Mucosa of stomach (tissue), 1 donor: ENCODE results near the gene OR5AC2.

Experiments
- H3K27me3 ChIP-seq: one replicate; pipeline ENCODE4 v1.7.0; 2013; ENCODE audit warnings: mild to moderate bottlenecking, low read length; ENCODE audit not compliant: control insufficient read depth, insufficient read depth
- H3K36me3 ChIP-seq: one replicate; pipeline ENCODE4 v1.7.0; 2013; ENCODE audit warnings: low read length; ENCODE audit not compliant: control insufficient read depth, insufficient read depth
- H3K4me1 ChIP-seq: one replicate; pipeline ENCODE4 v1.7.0; 2013; ENCODE audit warnings: mild to moderate bottlenecking, low read length; ENCODE audit not compliant: control insufficient read depth, insufficient read depth
- H3K4me3 ChIP-seq: one replicate; pipeline ENCODE4 v1.7.0; 2013; ENCODE audit warnings: low read length
- H3K9ac ChIP-seq: one replicate; pipeline ENCODE4 v1.7.0; 2013; ENCODE audit warnings: mild to moderate bottlenecking, low read length, moderate library complexity
- H3K9me3 ChIP-seq: one replicate; pipeline ENCODE4 v1.7.0; 2013; ENCODE audit warnings: mild to moderate bottlenecking, low read length, moderate library complexity; ENCODE audit not compliant: control insufficient read depth
- donor health status: Pancreatic carcinoma.

Gene OR5AC2

DNA sequence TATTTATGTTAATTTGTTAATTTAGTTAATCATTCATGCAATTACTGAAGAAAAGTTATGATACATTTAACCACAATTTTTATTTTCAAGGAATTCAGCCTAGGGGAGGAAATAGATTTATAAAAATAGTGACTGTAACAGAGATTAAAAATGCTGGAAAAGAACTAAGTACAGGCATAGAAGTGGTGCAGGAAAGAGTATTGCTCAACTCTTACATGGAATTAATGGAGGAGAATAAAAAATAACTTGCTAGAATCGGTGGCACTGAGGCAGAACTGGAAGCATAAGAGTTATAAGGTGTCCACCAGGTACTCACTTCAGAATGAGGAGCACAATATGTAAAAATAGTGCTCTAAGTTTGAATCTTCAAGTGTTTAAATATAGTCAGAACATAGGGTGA lies 13.5 kb upstream of the OR5AC2 start:
- H3K27me3 ChIP-seq, result no peaks in the 10 kb centered on the region
- H3K9ac ChIP-seq, result no peak overlapping the region
- H3K36me3 ChIP-seq, result no peaks in the 10 kb centered on the region
- no peaks in the 10 kb centered on the region for H3K9me3 ChIP-seq
- no peaks in the 10 kb centered on the region for H3K4me1 ChIP-seq
- no peak overlapping the region for H3K4me3 ChIP-seq

DNA sequence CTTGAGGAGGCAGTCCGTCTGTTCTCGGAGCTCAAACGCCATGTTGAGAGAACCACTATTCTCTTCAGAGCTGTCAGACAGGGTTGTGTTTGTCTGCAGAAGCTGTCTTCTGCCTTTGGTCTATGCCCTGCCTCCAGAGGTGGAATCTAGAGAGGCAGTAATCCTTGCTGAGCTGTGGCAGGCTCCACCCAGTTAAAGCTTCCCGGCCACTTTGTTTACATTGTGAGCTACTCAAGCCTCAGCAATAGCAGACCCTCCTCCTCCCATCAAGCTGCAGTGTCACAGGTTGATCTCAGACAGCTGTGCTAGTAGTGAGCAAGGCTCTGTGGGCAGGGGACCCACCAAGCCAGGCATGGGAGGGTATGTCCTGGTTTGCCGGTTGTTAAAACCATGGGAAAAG lies 8.9 kb downstream of the OR5AC2 start:
- H3K27me3 ChIP-seq, result no peaks in the 10 kb centered on the region

DNA sequence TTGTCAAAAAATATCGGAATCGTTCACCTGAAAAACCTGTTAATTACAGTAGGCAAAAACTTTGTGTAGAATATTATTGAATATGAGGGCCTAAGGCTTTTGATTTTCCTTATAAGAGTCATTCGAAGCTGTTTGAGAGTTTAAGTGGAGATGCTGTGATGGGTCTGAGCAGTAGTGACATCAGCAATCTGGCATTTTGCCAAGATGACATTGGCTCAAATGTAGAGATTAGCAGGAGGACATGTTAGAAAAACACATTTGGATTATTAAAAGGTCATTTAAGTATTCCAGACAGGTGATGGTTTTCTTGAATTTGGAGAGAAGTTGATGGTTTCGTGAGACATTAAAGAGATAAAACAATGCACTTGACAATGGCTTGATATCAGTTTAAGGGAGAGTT lies 12.9 kb downstream of the OR5AC2 start:
- H3K4me3 ChIP-seq, result no peak overlapping the region
- no peaks in the 10 kb centered on the region for H3K4me1 ChIP-seq
- no peaks in the 10 kb centered on the region for H3K9me3 ChIP-seq
- no peaks in the 10 kb centered on the region for H3K36me3 ChIP-seq
- H3K27me3 ChIP-seq, result no peaks in the 10 kb centered on the region
- H3K9ac ChIP-seq, result no peak overlapping the region

More for the DNA sequence above, 8.9 kb downstream of the OR5AC2 start:
- Histone ChIP-seq H3K9ac (no peak overlapping the region), H3K36me3 (no peaks in the 10 kb centered on the region), H3K4me3 (no peak overlapping the region), H3K4me1 (no peaks in the 10 kb centered on the region), H3K9me3 (no peaks in the 10 kb centered on the region)

GRCh38 chr3:98108162-98108561 lies 21.2 kb downstream of the OR5AC2 start:
- Histone ChIP-seq H3K9ac (no peak overlapping the region), H3K4me3 (no peak overlapping the region), H3K9me3 (no peaks in the 10 kb centered on the region), H3K36me3 (no peaks in the 10 kb centered on the region), H3K27me3 (no peaks in the 10 kb centered on the region), H3K4me1 (no peaks in the 10 kb centered on the region)

DNA sequence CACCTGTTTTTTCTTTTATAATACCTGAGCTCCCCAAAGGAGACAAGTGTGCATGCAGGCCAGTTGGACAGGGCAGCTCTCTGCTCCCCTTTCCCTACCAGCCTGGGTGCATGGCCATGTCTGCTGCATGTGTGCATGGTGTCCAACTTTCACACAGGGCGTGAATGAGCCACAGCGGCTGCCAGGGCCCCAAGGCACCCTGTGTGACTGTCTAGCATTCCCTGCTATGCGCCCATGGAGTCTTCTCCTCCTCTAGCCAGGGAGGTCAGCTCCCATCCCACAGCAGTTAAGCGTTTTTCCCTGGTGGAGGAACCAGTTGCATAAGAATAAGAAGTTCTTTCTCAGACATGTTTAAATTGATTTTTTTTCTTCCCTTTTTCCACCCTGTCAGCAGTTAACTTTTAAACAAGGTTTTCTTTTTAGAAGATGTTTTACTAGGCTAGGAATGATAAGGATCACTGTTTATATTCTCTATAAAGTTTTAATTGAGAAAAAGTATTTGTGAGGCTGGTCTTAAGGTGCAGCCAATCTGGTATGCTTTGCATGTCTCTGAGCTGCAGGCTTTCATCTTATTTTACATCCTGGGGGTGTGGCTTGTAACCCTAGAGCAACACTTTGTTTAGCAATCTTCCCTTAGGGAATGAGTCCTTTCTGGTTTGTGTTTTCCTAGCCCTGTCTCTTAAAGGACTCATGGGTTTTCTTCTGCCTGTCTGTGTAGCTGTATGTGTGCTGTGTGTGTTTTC lies 23.0 kb downstream of the OR5AC2 start:
- H3K9ac ChIP-seq, result no peak overlapping the region
- H3K4me1 ChIP-seq, result no peaks in the 10 kb centered on the region
- no peak overlapping the region for H3K4me3 ChIP-seq
- no peaks in the 10 kb centered on the region for H3K36me3 ChIP-seq
- H3K27me3 ChIP-seq, result no peaks in the 10 kb centered on the region
- H3K9me3 ChIP-seq, result no peaks in the 10 kb centered on the region

GRCh38 chr3:98110550-98110908 lies 23.6 kb downstream of the OR5AC2 start:
- H3K4me3 ChIP-seq, result no peak overlapping the region
- no peaks in the 10 kb centered on the region for H3K9me3 ChIP-seq
- no peaks in the 10 kb centered on the region for H3K27me3 ChIP-seq
- no peak overlapping the region for H3K9ac ChIP-seq
- no peaks in the 10 kb centered on the region for H3K4me1 ChIP-seq
- no peaks in the 10 kb centered on the region for H3K36me3 ChIP-seq

GRCh38 chr3:98114264-98114663 lies 27.3 kb downstream of the OR5AC2 start:
- Histone ChIP-seq H3K4me3 (no peak overlapping the region), H3K4me1 (no peaks in the 10 kb centered on the region), H3K36me3 (no peaks in the 10 kb centered on the region), H3K27me3 (no peaks in the 10 kb centered on the region), H3K9ac (no peak overlapping the region), H3K9me3 (no peaks in the 10 kb centered on the region)

- H3K36me3 ChIP-seq, result no peaks in the 10 kb centered on the region
- H3K9ac ChIP-seq, result no peak overlapping the region
- no peaks in the 10 kb centered on the region for H3K4me1 ChIP-seq
- no peak overlapping the region for H3K4me3 ChIP-seq
- H3K27me3 ChIP-seq, result no peaks in the 10 kb centered on the region
- H3K9me3 ChIP-seq, result no peaks in the 10 kb centered on the region
Measured at GRCh38 chr3:98115717-98116116, 28.7 kb downstream of the OR5AC2 start.

DNA sequence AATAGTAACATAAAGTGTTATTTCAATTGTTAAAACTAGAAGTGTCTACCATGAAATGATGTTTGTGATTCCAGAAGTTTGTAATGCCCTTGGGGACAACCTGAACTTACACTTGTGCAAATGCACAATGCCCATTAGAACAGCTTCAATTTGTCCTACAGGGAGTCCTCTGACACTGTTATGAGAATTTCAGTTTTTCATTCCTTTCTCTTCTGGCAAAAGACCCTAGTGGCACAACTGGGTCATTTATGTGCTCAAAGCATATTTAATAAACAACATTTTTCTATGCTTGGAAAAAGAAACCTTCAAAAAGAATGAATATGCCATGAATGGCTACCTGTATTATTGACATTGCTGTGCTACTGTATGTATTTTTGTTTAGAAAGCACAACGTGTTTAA lies 43.4 kb downstream of the OR5AC2 start, which contains the start of gene OR5H1:
Gene OR5H1, plus strand, starts transcription at position 301 of the 400 bp plus-strand sequence. CDS start 1,977 bp downstream, outside the sequence.
- H3K4me1 ChIP-seq, result no peaks in the 10 kb centered on the region
- no peaks in the 10 kb centered on the region for H3K27me3 ChIP-seq
- H3K36me3 ChIP-seq, result no peaks in the 10 kb centered on the region
- no peaks in the 10 kb centered on the region for H3K9me3 ChIP-seq
- H3K9ac ChIP-seq, result no peak within 1 kb of the TSS
- H3K4me3 ChIP-seq, result no peak within 1 kb of the TSS

- Histone ChIP-seq H3K9me3 (no peaks in the 10 kb centered on the region), H3K4me3 (no peak overlapping the region), H3K4me1 (no peaks in the 10 kb centered on the region), H3K9ac (no peak overlapping the region), H3K36me3 (no peaks in the 10 kb centered on the region), H3K27me3 (no peaks in the 10 kb centered on the region)
Measured at GRCh38 chr3:98136631-98137030, 49.7 kb downstream of the OR5AC2 start.
